Stimulated activated CD4-positive, alpha-beta T cell treated with anti-CD3 and anti-CD28 coated beads, Interleukin-1b, Interleukin-23, amount 100 ng/mL, for 48 hours (primary cell): ENCODE results near the gene KIF6.
"Not testable (repeated sequence)": the region's sequence is repeated elsewhere in the genome, so short reads cannot be mapped to it uniquely, and the experiment has no call there.

Source experiments
- DNase-seq: peaks from one replicate; pipeline ENCODE4 v3.0.0-alpha.2; 2020

KIF6 gene

GRCh38 chr6:39546731-39547130 lies 178.5 kb downstream of the KIF6 start:
- no peak for DNase-seq

GRCh38 chr6:39543950-39544349 lies 181.3 kb downstream of the KIF6 start:
- no peak for DNase-seq

GRCh38 chr6:39543095-39543494 lies 182.1 kb downstream of the KIF6 start:
- DNase-seq: no peak

GRCh38 chr6:39540454-39540853 lies 184.8 kb downstream of the KIF6 start:
- no peak for DNase-seq

- DNase-seq: no peak
Measured at GRCh38 chr6:39530201-39530759, 194.9 kb downstream of the KIF6 start.

GRCh38 chr6:39527792-39528564 lies 197.2 kb downstream of the KIF6 start:
- no peak for DNase-seq

GRCh38 chr6:39524007-39524406 lies 201.2 kb downstream of the KIF6 start:
- no peak for DNase-seq

GRCh38 chr6:39521958-39522357 lies 203.2 kb downstream of the KIF6 start:
- no peak for DNase-seq

GRCh38 chr6:39520916-39521315 lies 204.3 kb downstream of the KIF6 start:
- DNase-seq: no peak

- no peak for DNase-seq
Measured at GRCh38 chr6:39520411-39520810, 204.8 kb downstream of the KIF6 start.

GRCh38 chr6:39518221-39518620 lies 207.0 kb downstream of the KIF6 start:
- DNase-seq: no peak

- no peak for DNase-seq
Measured at GRCh38 chr6:39517756-39518155, 207.5 kb downstream of the KIF6 start.

- DNase-seq: no peak
Measured at GRCh38 chr6:39516471-39516870, 208.7 kb downstream of the KIF6 start.

GRCh38 chr6:39515471-39515870 lies 209.7 kb downstream of the KIF6 start:
- DNase-seq: no peak

- no peak for DNase-seq
Measured at GRCh38 chr6:39515006-39515405, 210.2 kb downstream of the KIF6 start.

- DNase-seq: not testable (repeated sequence)
Measured at GRCh38 chr6:39509831-39510230, 215.4 kb downstream of the KIF6 start.

GRCh38 chr6:39508515-39508914 lies 216.7 kb downstream of the KIF6 start:
- DNase-seq: no peak

- DNase-seq: no peak
Measured at GRCh38 chr6:39507331-39507998, 217.7 kb downstream of the KIF6 start.

GRCh38 chr6:39502362-39502955 lies 222.7 kb downstream of the KIF6 start:
- DNase-seq: not testable (repeated sequence)

GRCh38 chr6:39499053-39499452 lies 226.2 kb downstream of the KIF6 start:
- no peak for DNase-seq

- DNase-seq: no peak
Measured at GRCh38 chr6:39498096-39498495, 227.1 kb downstream of the KIF6 start.

GRCh38 chr6:39496915-39497314 lies 228.3 kb downstream of the KIF6 start:
- DNase-seq: no peak

- no peak for DNase-seq
Measured at GRCh38 chr6:39496456-39496855, 228.8 kb downstream of the KIF6 start.

GRCh38 chr6:39495640-39496039 lies 229.6 kb downstream of the KIF6 start:
- no peak for DNase-seq
